SW480 (cell line): ENCODE results near the gene HDAC5.
A peak's percentile ranks its signal among the peaks of the same experiment; 100 is the strongest.
"Not testable (repeated sequence)": the region's sequence is repeated elsewhere in the genome, so short reads cannot be mapped to it uniquely, and the experiment has no call there.

Source experiments
- DNase-seq: peaks from one replicate; pipeline ENCODE4 v3.0.0-alpha.2; 2016; ENCODE audit warnings: low spot score

HDAC5 gene

GRCh38 chr17:44066204-44066930 is 57.1 kb downstream of the HDAC5 start, which contains the start of gene LSM12:
LSM12 (minus strand) TSS chr17:44066671; CDS start chr17:44066587, 84 bp downstream.
- peak; percentile 88 for DNase-seq

GRCh38 chr17:44065668-44066203 is 57.7 kb downstream of the HDAC5 start:
- no peak for DNase-seq

- DNase-seq, result no peak
Measured at GRCh38 chr17:44063704-44064639, 59.5 kb downstream of the HDAC5 start.

- DNase-seq, result no peak
Measured at GRCh38 chr17:44062871-44063270, 60.6 kb downstream of the HDAC5 start.

GRCh38 chr17:44061446-44061845 is 62.0 kb downstream of the HDAC5 start:
- no peak for DNase-seq

GRCh38 chr17:44059101-44059892 is 64.1 kb downstream of the HDAC5 start:
- DNase-seq, result no peak

- no peak for DNase-seq
Measured at GRCh38 chr17:44053125-44053872, 70.1 kb downstream of the HDAC5 start.

- DNase-seq, result no peak
Measured at GRCh38 chr17:44049294-44050060, 74.0 kb downstream of the HDAC5 start.

- DNase-seq, result not testable (repeated sequence)
Measured at GRCh38 chr17:44046893-44047292, 76.5 kb downstream of the HDAC5 start.

GRCh38 chr17:44045486-44045885 is 78.0 kb downstream of the HDAC5 start:
- no peak for DNase-seq

- no peak for DNase-seq
Measured at GRCh38 chr17:44044071-44044470, 79.4 kb downstream of the HDAC5 start.

GRCh38 chr17:44043272-44043696 is 80.2 kb downstream of the HDAC5 start:
- no peak for DNase-seq

GRCh38 chr17:44039829-44040635 is 83.4 kb downstream of the HDAC5 start:
- no peak for DNase-seq

- no peak for DNase-seq
Measured at GRCh38 chr17:44038604-44039011, 84.8 kb downstream of the HDAC5 start.

GRCh38 chr17:44037471-44037870 is 86.0 kb downstream of the HDAC5 start:
- DNase-seq, result no peak

GRCh38 chr17:44034688-44035087 is 88.8 kb downstream of the HDAC5 start:
- not testable (repeated sequence) for DNase-seq

GRCh38 chr17:44033861-44034408 is 89.5 kb downstream of the HDAC5 start:
- no peak for DNase-seq

GRCh38 chr17:44030482-44030881 is 93.0 kb downstream of the HDAC5 start:
- DNase-seq, result no peak

- DNase-seq, result no peak
Measured at GRCh38 chr17:44029736-44030135, 93.7 kb downstream of the HDAC5 start.
